GM08714 (cell line): Measurements from ENCODE around the gene FAM187B.

Experiments
- H3K4me3 ChIP-seq: fragments of 200-500 bp; sonication (Bioruptor generic); 2 replicates; pipeline ENCODE4 v1.5.1; 2014; ENCODE audit warnings: mild to moderate bottlenecking, low read length, inconsistent platforms
- ZNF274 ChIP-seq: IDR thresholded peaks from 2 replicates; pipeline ENCODE4 v1.6.1; 2012; ENCODE audit warnings: mild to moderate bottlenecking, low read depth, low read length

Gene FAM187B

GRCh38 chr19:35228177-35228930 is at the start of gene FAM187B:
FAM187B (minus strand) TSS chr19:35228739; CDS start chr19:35228680, 59 bp downstream.
- no peak for TF ChIP-seq ZNF274

GRCh38 chr19:35276706-35277281 is 48.3 kb upstream of the FAM187B start:
- TF ChIP-seq ZNF274: no peak

More at GRCh38 chr19:35228177-35228930, at the start of gene FAM187B:
- H3K4me3 ChIP-seq: no peak within 1 kb of the TSS

GRCh38 chr19:35274323-35274722 is 45.8 kb upstream of the FAM187B start:
- H3K4me3 ChIP-seq: no peak overlapping the region
- TF ChIP-seq ZNF274: no peak

More at GRCh38 chr19:35276706-35277281, 48.3 kb upstream of the FAM187B start:
- no peak overlapping the region for H3K4me3 ChIP-seq

- TF ChIP-seq ZNF274: no peak
- no peak overlapping the region for H3K4me3 ChIP-seq
Observed at GRCh38 chr19:35273686-35274259, 45.2 kb upstream of the FAM187B start.

GRCh38 chr19:35272954-35273649 is 44.6 kb upstream of the FAM187B start:
- TF ChIP-seq ZNF274: no peak

GRCh38 chr19:35272122-35272719 is 43.7 kb upstream of the FAM187B start:
- TF ChIP-seq ZNF274: no peak
- H3K4me3 ChIP-seq: no peak overlapping the region

More at GRCh38 chr19:35272954-35273649, 44.6 kb upstream of the FAM187B start:
- H3K4me3 ChIP-seq: no peak overlapping the region

GRCh38 chr19:35271546-35271945 is 43.0 kb upstream of the FAM187B start:
- TF ChIP-seq ZNF274: no peak
- H3K4me3 ChIP-seq: no peak overlapping the region

- no peak for TF ChIP-seq ZNF274
- no peak overlapping the region for H3K4me3 ChIP-seq
Observed at GRCh38 chr19:35270381-35270811, 41.9 kb upstream of the FAM187B start.

- peak overlapping the region; percentile 77 for H3K4me3 ChIP-seq
- no peak for TF ChIP-seq ZNF274
Observed at GRCh38 chr19:35269438-35270117, 41.0 kb upstream of the FAM187B start.

GRCh38 chr19:35268536-35269437 is 40.2 kb upstream of the FAM187B start, which contains the start of gene USF2:
USF2 (plus strand) TSS chr19:35268962; CDS start chr19:35269102, 140 bp downstream.
- no peak for TF ChIP-seq ZNF274
- H3K4me3 ChIP-seq: peak within 1 kb of the TSS; percentile 97

GRCh38 chr19:35267818-35268535 is 39.4 kb upstream of the FAM187B start:
- H3K4me3 ChIP-seq: peak overlapping the region; percentile 97
- TF ChIP-seq ZNF274: no peak

- peak overlapping the region; percentile 97 for H3K4me3 ChIP-seq
- no peak for TF ChIP-seq ZNF274
Observed at GRCh38 chr19:35267353-35267817, 38.8 kb upstream of the FAM187B start.
